HG03135 (cell line): Measurements from ENCODE around the gene COL24A1.
"Not testable (repeated sequence)": the region's sequence is repeated elsewhere in the genome, so short reads cannot be mapped to it uniquely, and the experiment has no call there.

ENCODE experiments used
- ATAC-seq: cut with Tn5 transposase; IDR thresholded peaks from one replicate; pipeline ENCODE4 v1.9.1; 2021; ENCODE audit warnings: mild to moderate bottlenecking, moderate library complexity; ENCODE audit not compliant: unreplicated experiment

COL24A1 gene

GRCh38 chr1:86000601-86001000 is 156.0 kb downstream of the COL24A1 start:
- no peak for ATAC-seq

- ATAC-seq = no peak
Measured at GRCh38 chr1:85998105-85998855, 158.3 kb downstream of the COL24A1 start.

GRCh38 chr1:85992791-85993190 is 163.8 kb downstream of the COL24A1 start:
- peak; percentile 50 for ATAC-seq

- no peak for ATAC-seq
Measured at GRCh38 chr1:85991261-85991660, 165.3 kb downstream of the COL24A1 start.

- no peak for ATAC-seq
Measured at GRCh38 chr1:85984636-85985035, 171.9 kb downstream of the COL24A1 start.

GRCh38 chr1:85983316-85983715 is 173.3 kb downstream of the COL24A1 start:
- no peak for ATAC-seq

- ATAC-seq = no peak
Measured at GRCh38 chr1:85976516-85977205, 179.9 kb downstream of the COL24A1 start.

- ATAC-seq = no peak
Measured at GRCh38 chr1:85975912-85976371, 180.6 kb downstream of the COL24A1 start.

GRCh38 chr1:85962457-85962856 is 194.1 kb downstream of the COL24A1 start:
- ATAC-seq = no peak

- ATAC-seq = no peak
Measured at GRCh38 chr1:85957760-85958159, 198.8 kb downstream of the COL24A1 start.

GRCh38 chr1:85955218-85955617 is 201.4 kb downstream of the COL24A1 start:
- not testable (repeated sequence) for ATAC-seq

GRCh38 chr1:85952460-85952859 is 204.1 kb downstream of the COL24A1 start:
- ATAC-seq = no peak

GRCh38 chr1:85947186-85947585 is 209.4 kb downstream of the COL24A1 start:
- ATAC-seq = no peak

GRCh38 chr1:85943945-85944344 is 212.6 kb downstream of the COL24A1 start:
- ATAC-seq = no peak

GRCh38 chr1:85943526-85943925 is 213.0 kb downstream of the COL24A1 start:
- ATAC-seq = no peak

GRCh38 chr1:85940656-85941306 is 215.8 kb downstream of the COL24A1 start:
- no peak for ATAC-seq

GRCh38 chr1:85938829-85939228 is 217.7 kb downstream of the COL24A1 start:
- ATAC-seq = no peak

- ATAC-seq = no peak
Measured at GRCh38 chr1:85936470-85936869, 220.1 kb downstream of the COL24A1 start.

GRCh38 chr1:85936057-85936456 is 220.5 kb downstream of the COL24A1 start:
- no peak for ATAC-seq

GRCh38 chr1:85935234-85935633 is 221.3 kb downstream of the COL24A1 start:
- ATAC-seq = no peak

GRCh38 chr1:85934516-85934915 is 222.1 kb downstream of the COL24A1 start:
- no peak for ATAC-seq

- ATAC-seq = no peak
Measured at GRCh38 chr1:85933961-85934360, 222.6 kb downstream of the COL24A1 start.
